ENCODE data around the gene CALML3.
"Not testable (repeated sequence)": the region's sequence is repeated elsewhere in the genome, so short reads cannot be mapped to it uniquely, and the experiment has no call there.

The CALML3 gene

DNA sequence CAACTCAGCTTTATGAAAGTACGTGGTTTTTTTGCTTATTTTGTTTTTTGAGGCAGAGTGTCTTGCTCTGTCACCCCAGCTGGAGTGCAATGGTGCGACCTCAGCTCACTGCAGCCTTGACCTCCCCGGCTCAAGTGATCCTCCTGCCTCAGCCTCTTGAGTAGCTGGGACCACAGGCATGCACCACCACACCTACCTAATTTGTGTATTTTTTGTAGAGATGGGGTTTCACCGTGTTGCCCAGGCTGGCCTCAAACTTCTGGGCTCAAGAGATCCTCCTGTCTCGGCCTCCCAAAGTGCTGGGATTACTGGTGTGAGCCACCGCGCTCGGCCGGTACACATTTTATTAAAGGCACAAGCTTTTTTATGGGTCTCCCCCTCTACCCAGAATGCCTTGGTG lies 34.3 kb downstream of the CALML3 start:
- not testable (repeated sequence) for DNase-seq

DNA sequence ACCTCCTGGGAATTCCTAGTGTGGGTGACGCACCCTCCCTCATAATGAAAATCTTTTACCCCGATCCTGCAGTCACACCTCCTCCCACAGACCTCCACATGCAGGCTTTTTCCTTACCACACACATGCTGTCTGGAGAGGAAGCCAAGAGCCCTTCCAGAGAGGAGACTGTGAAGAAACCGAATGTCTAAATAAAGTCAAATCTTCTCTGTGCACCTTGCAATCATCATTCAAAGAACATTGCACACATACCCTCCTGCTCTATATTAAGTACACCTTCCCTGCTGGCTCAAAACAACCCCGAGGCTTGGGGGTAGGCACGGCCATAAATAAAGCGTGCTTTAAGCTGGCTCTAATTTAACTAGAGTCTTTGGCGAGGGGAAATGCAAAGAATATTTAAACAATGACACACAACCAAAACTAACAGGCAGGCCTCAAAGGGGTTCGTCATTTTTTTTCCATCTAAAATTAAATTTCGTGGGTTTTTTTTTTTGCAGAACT lies 34.9 kb downstream of the CALML3 start:
- no peak for DNase-seq

DNA sequence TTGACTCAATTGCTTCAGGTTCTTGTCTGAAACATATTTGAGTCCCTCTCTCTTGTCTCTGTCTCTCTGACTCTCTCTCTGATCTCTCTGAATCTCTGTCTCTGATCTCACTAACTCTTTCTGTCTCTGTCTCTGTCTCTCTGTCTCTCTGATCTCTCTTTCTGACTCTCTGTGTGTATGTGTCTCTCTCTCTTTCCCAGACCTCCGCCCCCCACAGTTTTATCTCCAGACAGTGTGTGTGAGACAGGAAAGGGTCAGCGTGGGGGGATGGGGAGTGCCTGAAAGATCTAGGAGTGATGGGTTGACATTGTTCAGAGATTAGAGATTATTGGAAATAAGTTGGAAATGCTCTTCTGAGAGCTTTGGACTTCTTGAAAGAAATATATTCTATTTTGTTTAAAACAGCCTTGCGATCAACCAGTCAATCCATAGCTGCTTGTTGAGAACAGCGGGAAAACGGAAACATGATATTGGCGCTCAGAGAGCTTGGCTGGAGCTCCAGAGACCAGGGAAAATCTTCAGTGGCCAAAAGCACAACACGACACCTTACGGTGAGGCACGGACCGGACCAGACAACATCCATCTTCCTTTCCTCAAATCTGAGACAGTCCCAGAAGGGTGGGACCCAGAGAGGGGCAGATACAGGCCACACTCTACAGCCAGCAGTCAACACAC lies 35.5 kb downstream of the CALML3 start:
- DNase-seq: no peak

DNA sequence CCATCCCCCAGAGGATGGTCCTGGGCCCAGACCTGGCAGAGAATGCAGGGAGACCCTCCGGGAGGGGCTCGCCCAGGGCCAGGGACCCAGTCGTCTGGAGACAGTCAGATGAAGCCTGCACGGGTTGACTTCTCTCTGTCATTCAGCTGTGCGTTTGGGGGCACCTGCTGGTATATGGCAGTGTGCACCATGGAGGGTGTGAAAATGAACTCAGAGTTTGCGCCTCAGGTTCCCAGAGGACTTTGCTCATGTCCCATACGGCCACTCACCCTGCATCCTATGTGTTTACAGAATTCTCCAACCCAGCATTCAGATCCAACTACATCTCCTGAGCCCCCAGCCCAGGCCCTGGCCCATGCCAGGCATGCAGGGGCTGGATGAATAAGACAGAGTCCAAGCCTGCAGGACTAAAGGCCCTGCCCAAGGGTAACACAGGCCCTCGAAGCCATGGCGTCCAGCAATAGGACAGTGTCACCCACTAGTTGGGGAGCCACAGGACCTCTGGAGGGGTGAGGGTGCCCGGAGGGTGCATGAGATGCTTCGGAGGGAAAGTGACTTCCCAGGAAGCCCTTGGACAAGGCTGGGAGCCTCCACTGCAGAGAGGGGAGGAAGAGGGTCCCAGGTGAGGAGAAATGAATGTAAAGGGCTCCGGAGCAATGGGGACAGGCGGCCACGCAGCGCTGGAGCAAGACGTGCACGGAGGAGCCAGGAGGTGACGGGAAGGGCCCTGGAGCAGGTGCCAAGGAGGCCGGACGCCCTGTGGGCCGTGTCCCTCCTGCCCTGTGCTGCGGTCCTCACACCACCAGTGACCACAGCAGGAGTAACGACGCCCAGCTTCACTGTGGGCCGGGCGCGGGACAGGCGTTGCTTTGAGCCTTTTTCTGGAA lies 36.3 kb downstream of the CALML3 start:
- DNase-seq: no peak

DNA sequence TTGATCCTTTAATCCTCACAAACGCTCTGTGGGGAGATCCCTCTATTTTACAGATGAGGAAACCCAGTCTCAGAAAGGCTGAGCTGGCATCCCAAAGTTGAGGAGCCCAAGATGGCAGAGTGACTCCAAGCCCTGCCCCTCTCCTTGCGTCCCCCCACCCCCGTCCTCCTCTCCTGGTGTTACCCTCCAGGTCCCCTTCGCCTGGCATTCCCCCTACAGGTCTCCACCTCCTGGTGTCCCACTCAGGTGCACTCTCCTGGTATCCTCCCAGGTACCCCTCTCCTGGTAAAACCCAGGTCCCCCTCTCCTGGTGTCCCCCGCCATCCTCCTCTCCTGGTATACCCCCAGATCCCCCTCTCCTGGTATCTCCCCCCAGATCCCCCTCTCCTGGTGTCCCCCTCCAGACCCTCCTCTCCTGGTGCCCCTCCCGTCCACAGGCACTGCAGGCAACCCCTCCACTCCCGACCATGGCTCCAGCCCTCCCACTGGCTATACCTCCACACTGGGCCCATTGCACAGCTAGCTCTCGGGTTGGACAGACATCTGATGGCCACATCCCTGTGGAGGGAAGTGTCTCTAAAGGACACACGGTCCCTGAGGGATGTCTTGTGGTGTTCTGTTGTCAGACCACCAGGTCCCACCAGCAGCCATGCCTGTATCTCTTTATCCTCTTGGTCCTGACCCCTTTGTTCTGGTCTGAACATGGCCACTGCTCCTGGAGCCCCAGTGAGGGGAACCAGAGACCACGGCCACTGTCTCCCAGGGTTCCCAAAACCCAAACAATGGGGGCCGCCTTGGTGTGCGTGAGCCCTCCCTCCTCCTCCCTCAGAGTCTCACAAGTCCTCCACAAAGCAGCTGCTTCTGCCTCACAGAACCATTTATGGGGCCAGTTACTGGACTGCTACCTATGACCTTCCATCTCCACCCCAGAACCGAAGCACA lies 37.2 kb downstream of the CALML3 start:
- no peak for DNase-seq

DNA sequence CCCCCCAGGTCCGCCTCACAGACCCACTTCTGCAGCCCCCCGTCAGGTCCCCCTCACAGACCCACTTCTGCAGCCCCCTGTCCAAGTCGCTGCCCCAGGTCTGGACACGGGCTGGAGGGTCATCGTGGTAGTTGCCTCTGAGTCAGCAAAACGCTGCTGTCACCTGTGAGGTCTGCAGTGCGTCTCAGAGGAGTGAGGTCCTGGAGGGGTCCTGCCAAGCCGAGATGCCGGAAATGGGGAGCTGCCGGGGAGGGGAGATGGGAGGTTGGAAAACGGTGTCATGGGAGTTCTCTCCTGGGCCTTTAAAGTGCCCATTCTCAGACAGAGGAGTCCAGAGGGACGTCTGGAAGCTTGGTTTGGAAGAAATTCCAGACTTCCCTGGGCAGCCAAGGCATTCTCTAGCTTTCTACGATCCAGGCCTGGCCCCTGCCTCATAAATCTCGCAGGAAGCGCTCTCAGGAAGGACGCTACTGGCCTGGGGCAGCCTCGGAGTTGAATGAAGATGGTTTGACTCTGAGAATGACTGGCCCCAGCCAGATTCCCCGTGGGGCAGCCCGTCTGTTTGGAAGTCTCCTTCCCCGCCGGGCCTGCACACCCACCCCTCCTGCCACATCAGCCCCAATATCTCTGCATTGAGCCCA lies 38.7 kb downstream of the CALML3 start:
- DNase-seq: no peak

DNA sequence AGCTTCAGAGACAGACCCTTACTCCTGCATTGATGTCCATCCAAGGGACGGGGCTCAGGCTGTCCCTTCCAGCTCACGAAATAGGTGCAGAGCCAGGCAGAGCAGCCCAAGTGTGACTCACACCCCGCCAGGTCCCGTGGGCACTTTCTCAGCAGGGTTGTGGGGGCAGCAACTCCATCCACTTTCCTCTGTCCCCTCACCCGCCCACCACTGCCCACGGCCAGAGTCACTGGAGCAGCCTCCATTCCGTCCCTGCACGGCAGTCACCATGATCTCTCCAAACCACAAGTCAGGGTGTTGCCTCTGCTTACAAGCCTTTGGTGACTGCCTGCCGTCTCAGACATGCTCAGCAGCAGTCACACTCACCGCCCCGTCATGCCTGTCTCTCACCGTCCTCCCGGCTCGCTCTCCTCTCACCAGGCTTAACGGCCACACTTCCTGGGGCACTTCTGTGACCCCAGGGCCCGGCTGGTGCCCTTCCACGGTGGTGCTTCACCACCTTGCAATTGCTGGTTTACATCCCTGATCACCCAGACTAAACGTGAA lies 39.3 kb downstream of the CALML3 start:
- DNase-seq: no peak

DNA sequence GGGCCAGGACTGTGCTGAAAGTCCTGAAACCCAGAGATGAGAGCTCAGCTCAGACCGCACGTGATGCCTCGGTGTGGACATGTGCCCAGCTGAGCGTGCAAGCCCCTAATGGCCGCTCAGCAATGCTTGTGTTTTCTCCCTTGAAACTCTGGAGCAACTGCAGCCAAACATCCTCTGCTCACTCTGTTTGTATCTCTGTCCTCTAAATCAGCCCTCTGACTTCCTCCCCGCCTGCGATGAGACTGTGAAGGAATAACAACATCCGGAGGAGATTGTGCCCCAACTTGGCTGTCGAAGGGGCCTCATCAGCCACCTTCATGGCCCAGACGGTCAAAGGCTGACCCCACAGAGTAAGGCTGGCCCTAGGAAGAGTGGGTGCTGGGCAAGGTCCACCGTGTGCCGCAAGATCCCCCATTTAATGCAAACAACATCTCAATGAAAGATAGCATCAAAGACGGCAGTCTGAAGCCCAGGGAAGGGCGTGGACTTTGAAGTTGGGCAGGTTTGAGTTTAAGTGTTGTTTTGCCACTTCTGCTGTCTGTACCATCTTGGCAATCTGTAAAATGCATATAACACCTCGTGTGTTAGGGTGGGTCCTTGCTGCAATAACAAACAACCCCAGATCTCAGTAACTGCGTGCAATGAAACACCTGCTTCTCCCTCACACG lies 39.9 kb downstream of the CALML3 start:
- DNase-seq: no peak

DNA sequence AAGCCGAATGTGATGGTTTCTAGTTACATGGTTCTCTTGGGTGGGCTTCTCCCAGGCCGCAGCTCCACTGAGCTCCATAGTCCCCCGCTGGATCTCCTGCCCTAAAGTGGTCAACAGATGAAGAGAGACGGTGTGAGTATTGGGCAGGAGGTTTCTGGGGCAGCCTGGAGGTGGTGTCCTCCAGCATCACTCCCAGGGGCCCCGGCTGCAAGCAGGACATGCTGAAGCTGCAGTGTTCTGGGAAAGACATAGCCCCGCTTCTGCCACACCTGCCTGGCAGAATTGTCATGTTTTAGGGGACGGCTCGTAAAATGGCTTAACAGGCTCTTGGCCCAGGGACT lies 40.4 kb downstream of the CALML3 start:
- DNase-seq: no peak

DNA sequence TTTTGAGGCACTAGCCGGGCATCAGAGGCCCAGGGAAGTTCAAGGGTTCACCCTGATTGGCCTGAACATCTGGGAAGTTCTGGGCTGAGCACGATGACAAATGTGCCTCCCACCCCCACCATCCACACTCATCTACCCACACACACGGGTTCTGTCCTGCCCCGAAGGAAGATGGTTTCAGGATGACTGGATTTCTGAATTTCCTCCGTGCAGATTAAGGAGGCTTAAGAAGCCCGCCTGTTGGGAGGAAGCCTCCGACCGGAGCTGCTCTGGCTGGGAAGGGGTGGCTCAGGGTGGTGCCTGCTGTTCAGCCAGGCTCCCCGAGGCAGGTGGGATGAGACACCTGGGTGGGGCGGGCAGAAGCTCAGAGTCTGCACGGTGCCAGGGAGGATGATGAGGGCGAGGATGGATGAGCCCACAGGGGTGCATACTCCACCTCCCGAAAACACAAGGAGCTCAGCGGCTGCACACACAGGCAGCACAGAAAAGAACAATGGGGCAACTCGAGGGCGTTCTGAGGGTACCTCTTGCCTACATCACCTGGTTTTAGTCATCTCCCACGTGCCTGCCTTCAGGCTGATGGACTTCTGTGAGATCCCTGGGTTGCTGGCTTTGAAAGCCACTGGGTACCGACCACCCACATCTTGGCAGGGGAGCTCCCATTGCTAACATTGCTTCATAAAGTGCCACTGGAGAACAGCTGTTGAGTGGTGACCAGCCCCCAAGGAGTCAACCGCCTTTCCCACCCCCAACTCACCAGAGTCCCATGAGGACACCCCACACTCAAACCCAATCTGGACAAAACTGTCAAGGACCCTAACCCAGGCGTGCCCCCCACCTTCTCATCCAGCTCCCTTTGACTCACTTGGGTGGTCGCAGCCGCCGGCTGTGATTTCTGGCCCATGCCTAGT lies 41.2 kb downstream of the CALML3 start:
- DNase-seq: no peak

DNA sequence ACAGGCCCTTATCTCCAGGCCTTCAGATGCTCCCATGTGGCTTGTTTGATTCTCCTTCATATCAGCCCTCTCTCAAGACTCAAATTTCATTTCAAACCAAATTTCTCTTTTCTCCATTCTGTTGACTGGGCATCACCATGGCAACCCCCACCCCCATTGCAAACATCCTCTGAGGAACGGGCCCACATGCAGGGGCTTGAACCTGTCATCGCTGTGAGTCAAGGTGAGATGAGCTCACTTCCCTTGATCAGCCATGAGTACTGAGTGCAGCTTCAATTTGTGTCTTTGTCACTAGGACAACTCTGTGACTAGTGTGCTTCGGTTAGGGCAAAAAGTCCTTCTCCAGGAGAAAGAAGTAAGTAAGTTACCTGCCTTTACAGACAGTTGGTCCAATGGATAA lies 41.9 kb downstream of the CALML3 start:
- no peak for DNase-seq

DNA sequence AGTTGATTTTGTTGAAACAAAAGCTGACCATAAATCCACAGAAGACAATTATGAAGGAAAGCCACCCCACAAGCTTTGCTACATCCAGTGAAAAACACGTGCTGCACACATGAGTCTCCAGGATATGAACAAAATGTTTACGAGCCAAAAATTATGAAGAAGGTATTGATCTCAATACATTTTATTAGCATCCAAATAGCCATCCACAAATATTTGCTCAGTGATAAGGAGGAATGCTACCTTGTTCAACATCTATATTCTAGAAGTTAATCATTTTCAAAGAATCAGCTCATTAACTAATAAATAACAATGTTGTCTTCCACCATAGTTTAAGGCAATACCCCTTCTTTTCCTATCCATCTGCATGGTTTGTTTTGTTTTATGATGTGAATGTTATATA lies 42.7 kb downstream of the CALML3 start:
- DNase-seq: no peak

DNA sequence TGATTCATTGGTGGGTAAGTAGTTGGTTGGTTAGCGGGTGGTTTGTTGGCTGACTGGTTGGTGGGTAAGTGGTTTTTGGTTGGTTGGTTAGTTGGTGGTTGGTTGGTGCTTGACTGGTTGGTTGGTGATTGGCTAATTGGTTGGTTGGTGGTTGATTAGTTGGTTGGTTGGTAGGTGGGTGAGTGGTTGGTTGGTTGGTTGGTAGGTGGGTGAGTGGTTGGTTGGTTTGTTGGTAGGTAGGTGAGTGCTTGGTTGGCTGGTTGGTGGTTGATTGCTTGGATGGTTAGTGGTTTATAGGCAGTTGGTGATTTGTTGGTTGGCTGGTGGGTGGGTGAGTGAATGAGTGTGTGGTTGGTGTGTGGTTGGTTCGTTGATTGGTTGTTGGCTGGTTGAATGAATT lies 44.2 kb downstream of the CALML3 start:
- no peak for DNase-seq

DNA sequence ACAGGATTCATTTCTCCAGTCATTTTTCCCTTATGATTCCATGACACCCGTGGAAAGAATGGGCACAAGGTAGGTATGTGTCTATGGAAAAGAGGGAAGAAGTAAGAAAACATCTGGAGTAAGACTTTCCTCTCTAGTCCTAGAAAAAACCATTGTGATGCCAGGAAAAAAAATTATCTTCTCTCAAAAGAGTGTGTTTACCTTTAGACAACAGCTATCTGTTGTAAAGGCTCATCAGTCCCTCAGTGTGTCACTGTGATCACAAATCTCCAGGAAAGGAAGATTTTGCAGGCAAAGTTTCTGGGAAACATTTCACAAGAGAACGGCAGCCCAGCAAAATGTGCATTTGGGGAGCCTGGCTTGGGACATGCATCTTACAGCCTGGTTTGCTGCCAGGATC lies 44.8 kb downstream of the CALML3 start:
- DNase-seq: no peak

DNA sequence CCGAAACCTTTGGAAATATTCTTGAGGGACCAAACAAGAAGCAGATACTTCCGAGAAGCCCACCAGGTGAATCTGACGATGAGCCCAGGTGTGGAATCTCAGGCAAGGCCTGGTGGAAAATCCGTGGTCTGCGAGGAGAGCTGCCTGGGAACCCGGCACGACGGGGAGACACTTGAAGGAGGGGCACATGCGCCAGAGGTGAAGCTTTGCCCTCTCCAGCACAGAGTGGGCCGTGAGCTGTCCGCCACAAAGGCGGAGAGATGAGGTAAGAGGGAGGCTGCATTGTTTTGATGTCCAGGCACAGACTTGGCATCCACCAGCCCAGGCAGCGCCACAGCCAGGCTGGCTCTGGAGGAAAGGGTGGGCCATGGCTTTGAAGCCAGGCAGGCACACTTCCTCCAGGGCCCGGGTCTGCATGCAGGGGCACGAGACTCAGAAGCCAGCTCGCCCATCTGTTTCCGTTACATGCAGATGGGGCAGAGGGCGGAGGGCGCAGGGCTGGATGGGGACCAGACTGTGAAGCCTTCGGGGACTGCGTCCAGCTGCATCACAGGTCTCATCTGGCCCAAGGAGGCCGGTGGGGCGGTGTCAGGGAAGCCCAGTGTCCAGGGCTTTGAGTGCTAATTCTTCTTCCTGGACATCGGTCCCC lies 45.4 kb downstream of the CALML3 start:
- no peak for DNase-seq

DNA sequence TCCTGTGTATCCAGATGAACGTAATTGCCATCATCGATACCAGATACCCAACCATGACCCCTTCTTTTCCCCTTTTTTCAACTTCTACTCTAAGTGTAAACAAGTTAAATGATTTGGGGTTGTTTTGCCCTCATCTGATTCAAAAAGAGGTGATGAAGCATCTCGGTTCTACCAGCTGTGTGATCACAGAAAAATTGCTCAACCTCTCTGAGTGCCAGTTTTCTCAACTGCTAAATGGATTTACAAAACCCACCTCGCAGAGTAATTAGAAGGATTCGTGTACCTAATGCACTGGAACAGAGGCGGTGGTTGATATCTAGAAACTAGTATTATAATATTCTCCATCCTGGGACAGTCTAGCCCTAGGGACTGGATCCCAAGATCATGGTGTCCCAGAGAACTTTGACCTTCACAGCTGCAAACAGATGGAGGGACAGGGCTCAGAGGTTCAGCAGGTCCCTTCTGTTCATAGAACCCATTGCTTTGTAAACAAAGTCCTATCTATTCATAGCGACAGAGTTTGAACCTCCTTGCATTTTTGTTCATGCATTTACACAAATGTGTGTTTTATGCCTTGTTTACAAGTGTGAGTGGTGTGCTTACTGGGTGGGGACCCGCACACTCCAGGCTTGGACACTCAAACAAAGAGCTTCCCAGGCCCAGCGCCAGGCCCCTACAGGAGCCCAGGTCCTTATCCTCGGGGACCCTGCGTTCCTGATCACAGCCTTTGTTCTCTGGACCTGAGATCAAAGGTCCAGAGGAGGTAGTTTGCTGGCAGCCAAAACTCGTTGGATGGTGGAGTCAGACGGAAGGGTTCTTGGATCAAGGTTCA lies 46.4 kb downstream of the CALML3 start:
- no peak for DNase-seq

DNA sequence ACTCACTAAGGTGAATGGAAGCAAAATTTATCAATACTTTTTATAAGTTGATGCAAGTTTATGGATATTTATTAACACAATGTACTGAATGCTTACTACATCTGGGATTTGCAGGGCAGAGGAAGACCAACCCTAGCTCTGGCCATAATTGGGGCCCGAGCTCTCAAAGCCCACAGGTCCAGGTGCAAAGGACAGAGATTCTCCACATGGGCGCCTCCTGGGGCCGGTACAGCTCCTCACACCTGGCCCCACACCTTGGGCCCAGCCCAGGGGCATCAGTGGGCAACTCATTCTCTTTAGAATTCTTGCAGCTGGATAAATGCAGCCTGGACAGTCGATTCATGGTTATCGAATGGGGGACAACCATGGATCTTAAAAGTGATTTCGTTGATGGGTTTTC lies 47.1 kb downstream of the CALML3 start:
- DNase-seq: no peak

DNA sequence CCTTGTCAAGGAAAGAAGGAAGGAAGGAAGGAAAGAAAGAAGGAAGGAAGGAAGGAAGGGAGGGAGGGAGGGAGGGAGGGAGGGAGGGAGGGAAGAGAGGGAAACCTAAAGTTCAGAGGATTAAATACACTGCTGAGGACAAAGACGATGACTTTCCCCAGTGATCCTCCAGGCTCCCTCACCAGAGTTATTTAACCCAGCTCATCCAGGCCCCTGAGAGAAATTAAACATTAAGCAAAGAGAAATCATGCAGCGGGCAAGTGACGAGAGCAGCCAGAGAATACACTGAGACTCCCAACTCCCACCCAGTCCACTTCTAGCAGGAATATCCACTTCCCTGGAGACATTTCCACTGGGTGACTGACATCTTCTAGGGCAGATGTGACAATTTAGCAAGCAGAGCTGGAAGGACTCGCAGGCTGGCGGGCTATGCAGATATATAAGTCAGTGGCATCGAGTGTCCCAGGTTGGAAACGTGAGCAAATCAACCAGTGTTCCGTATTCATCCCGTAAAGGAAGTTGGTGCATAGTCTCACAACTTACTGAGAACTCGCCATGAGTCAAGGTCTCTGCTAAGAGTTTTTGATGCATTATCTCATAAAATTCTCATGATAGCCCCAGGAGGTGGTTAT lies 48.7 kb downstream of the CALML3 start:
- no peak for DNase-seq

Measured in DMS 273 treated with DMSO at 0.1 percent for 48 hours (cell line).